GM19025 (cell line): ENCODE measurements around the gene ARID3B.
A peak's percentile ranks its signal among the peaks of the same experiment; 100 is the strongest.
"Not testable (repeated sequence)": the region's sequence is repeated elsewhere in the genome, so short reads cannot be mapped to it uniquely, and the experiment has no call there.

Experiments used
- ATAC-seq: cut with Tn5 transposase; IDR thresholded peaks from one replicate; pipeline ENCODE4 v1.9.1; 2021; ENCODE audit warnings: mild to moderate bottlenecking, low read depth, moderate library complexity; ENCODE audit not compliant: unreplicated experiment

Gene ARID3B

GRCh38 chr15:74618841-74619596 is 78.0 kb downstream of the ARID3B start:
- ATAC-seq: no peak

- ATAC-seq: no peak
These were observed 79.1 kb downstream of the ARID3B start for GRCh38 chr15:74619916-74620635.

GRCh38 chr15:74620636-74621545 is 79.9 kb downstream of the ARID3B start:
- ATAC-seq: no peak

- no peak for ATAC-seq
These were observed 80.5 kb downstream of the ARID3B start for GRCh38 chr15:74621546-74621920.

GRCh38 chr15:74621936-74622335 is 80.9 kb downstream of the ARID3B start:
- no peak for ATAC-seq

GRCh38 chr15:74622758-74623157 is 81.7 kb downstream of the ARID3B start:
- ATAC-seq: no peak

GRCh38 chr15:74624020-74624602 is 83.1 kb downstream of the ARID3B start:
- no peak for ATAC-seq

GRCh38 chr15:74625693-74626092 is 84.7 kb downstream of the ARID3B start:
- ATAC-seq: no peak

GRCh38 chr15:74626336-74626735 is 85.3 kb downstream of the ARID3B start:
- no peak for ATAC-seq

- peak; percentile 56 for ATAC-seq
These were observed 86.0 kb downstream of the ARID3B start for GRCh38 chr15:74626752-74627692.

- no peak for ATAC-seq
These were observed 86.7 kb downstream of the ARID3B start for GRCh38 chr15:74627766-74628165.

GRCh38 chr15:74628199-74628598 is 87.2 kb downstream of the ARID3B start:
- no peak for ATAC-seq

- ATAC-seq: no peak
These were observed 87.9 kb downstream of the ARID3B start for GRCh38 chr15:74628949-74629348.

- not testable (repeated sequence) for ATAC-seq
These were observed 88.7 kb downstream of the ARID3B start for GRCh38 chr15:74629696-74630095.

- no peak for ATAC-seq
These were observed 89.5 kb downstream of the ARID3B start for GRCh38 chr15:74630284-74631086.

GRCh38 chr15:74631087-74631385 is 90.0 kb downstream of the ARID3B start:
- ATAC-seq: no peak

- ATAC-seq: no peak
These were observed 90.4 kb downstream of the ARID3B start for GRCh38 chr15:74631408-74631807.

GRCh38 chr15:74631935-74632560 is 91.0 kb downstream of the ARID3B start:
- no peak for ATAC-seq
